ENCODE results near the gene LCP2.

DNA sequence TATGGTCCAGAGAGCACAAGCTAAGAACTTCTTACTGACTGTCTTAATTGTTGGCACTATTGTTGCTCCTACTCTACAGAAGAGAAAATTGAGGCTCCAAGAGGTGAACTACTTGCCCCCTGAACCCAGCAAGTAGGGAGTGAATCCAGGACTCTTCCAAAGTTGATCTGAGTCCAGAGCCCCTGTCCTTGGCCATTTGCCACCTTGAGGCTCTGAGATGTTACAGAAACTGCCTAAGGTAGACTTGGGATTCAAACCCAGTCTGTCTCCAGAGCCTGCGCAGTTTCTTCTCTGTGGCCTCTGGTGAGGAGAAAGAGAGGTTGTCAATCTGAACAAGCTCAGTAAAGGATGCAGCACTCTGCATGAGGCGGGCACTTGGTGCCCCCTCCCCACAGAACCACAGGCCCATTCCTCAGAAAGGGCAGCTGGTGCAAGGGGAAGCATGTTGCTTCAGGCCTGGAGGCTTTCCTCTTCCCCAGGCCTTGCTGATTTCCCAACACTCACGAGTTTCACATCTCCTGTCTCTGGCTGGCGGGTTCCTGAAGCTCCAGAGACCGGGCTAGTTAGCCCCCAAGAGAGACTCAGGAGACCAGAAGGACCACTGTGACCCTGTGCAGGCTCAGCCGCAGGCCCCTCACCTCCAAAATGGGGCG is 2.9 kb upstream of the LCP2 start:
- TF ChIP-seq, protein P1, sequence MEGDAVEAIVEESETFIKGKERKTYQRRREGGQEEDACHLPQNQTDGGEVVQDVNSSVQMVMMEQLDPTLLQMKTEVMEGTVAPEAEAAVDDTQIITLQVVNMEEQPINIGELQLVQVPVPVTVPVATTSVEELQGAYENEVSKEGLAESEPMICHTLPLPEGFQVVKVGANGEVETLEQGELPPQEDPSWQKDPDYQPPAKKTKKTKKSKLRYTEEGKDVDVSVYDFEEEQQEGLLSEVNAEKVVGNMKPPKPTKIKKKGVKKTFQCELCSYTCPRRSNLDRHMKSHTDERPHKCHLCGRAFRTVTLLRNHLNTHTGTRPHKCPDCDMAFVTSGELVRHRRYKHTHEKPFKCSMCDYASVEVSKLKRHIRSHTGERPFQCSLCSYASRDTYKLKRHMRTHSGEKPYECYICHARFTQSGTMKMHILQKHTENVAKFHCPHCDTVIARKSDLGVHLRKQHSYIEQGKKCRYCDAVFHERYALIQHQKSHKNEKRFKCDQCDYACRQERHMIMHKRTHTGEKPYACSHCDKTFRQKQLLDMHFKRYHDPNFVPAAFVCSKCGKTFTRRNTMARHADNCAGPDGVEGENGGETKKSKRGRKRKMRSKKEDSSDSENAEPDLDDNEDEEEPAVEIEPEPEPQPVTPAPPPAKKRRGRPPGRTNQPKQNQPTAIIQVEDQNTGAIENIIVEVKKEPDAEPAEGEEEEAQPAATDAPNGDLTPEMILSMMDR (IDR thresholded peaks at IDR 0.05 in 4 of 5, conservative IDR thresholded peaks at IDR 0.05 in 1 of 5): no peak
- no peak for TF ChIP-seq POLR2A (IDR thresholded peaks at IDR 0.05)

Data from gastrocnemius medialis (tissue), 4 donors.